CD14-positive monocyte (primary cell): ENCODE results near the gene SLC35A3. TPM values are rescaled to one million over a fixed set of nuclear protein-coding genes. Genes with fewer than 3 reads are reported as not detected.
A peak's percentile ranks its signal among the peaks of the same experiment; 100 is the strongest.

Experiments used
- DNase-seq, 3 donors: peaks; one replicate each; pipeline ENCODE4 v3.0.0-alpha.2; 2011 to 2022
- H2AFZ ChIP-seq: 2 replicates; pipeline ENCODE4 v1.6.0; 2012; ENCODE audit warnings: mild to moderate bottlenecking, low read depth, low read length, inconsistent platforms; ENCODE audit not compliant: insufficient read depth, poor library complexity, severe bottlenecking
- H3K27ac ChIP-seq, 2 donors: 1 replicate in 1 of 2; 2 replicates in 1 of 2; pipeline ENCODE4 v1.5.1; 2012 to 2013; ENCODE audit warnings: low read length in 2 of 2, control low read depth in 1 of 2, inconsistent platforms in 1 of 2, low read depth in 1 of 2, mild to moderate bottlenecking in 1 of 2
- H3K27me3 ChIP-seq, 2 donors: one replicate each; pipeline versions ENCODE4 v1.6.0 to v1.6.1; 2011 to 2013; ENCODE audit warnings: low read length in 2 of 2; ENCODE audit not compliant: control insufficient read depth in 2 of 2, insufficient read depth in 2 of 2
- H3K36me3 ChIP-seq, 2 donors: replicated peaks in 1 of 2; 1 replicate in 1 of 2; 2 replicates in 1 of 2; pipeline versions ENCODE4 v1.5.1 to v1.6.1; 2012 to 2013; ENCODE audit warnings: low read length in 2 of 2, control low read depth in 1 of 2, inconsistent platforms in 1 of 2, mild to moderate bottlenecking in 1 of 2; ENCODE audit not compliant: insufficient read depth in 2 of 2, control insufficient read depth in 1 of 2
- H3K4me1 ChIP-seq, 2 donors: 1 replicate in 1 of 2; 2 replicates in 1 of 2; pipeline versions ENCODE4 v1.5.1 to v1.6.1; 2012 to 2013; ENCODE audit warnings: low read length in 2 of 2, control low read depth in 1 of 2, inconsistent platforms in 1 of 2, mild to moderate bottlenecking in 1 of 2, moderate library complexity in 1 of 2; ENCODE audit not compliant: insufficient read depth in 2 of 2, control insufficient read depth in 1 of 2
- H3K4me2 ChIP-seq: replicated peaks from 2 replicates; pipeline ENCODE3; 2012; ENCODE audit warnings: low read length, moderate library complexity, mild to moderate bottlenecking; ENCODE audit not compliant: poor library complexity, severe bottlenecking; ENCODE audit errors: extremely low read depth
- H3K4me3 ChIP-seq, 3 experiments: fragments of 200-600 bp in 1 of 3; sonication (generic) in 1 of 3; replicated peaks in 1 of 3; 1 replicate in 2 of 3; 2 replicates in 1 of 3; pipeline ENCODE4 v1.5.1; 2011 to 2013; ENCODE audit warnings: low read length in 3 of 3, mild to moderate bottlenecking in 3 of 3, control low read depth in 2 of 3, low read depth in 2 of 3, inconsistent platforms in 1 of 3, moderate library complexity in 1 of 3
- H3K79me2 ChIP-seq: 2 replicates; pipeline ENCODE4 v1.6.0; 2012; ENCODE audit warnings: mild to moderate bottlenecking, control low read depth, inconsistent platforms, low read length, moderate library complexity; ENCODE audit not compliant: insufficient read depth
- H3K9ac ChIP-seq: 2 replicates; pipeline ENCODE4 v1.6.0; 2017; ENCODE audit warnings: low read length, mild to moderate bottlenecking; ENCODE audit not compliant: insufficient read depth, poor library complexity, severe bottlenecking
- H3K9me3 ChIP-seq, 2 donors: replicated peaks in 1 of 2; 1 replicate in 1 of 2; 2 replicates in 1 of 2; pipeline versions ENCODE4 v1.5.1 to v1.6.1; 2012 to 2013; ENCODE audit warnings: low read length in 2 of 2, control low read depth in 1 of 2; ENCODE audit not compliant: control insufficient read depth in 1 of 2, insufficient read depth in 1 of 2
- H4K20me1 ChIP-seq: 2 replicates; pipeline ENCODE4 v1.6.0; 2012; ENCODE audit warnings: mild to moderate bottlenecking, low read length, control low read depth, moderate library complexity; ENCODE audit not compliant: insufficient read depth
- H3K27ac Mint-ChIP-seq, 7 donors: one replicate each; pipeline ENCODE4 v1.8.0; 2020; ENCODE audit warnings: mild to moderate bottlenecking in 7 of 7, mixed read lengths in 7 of 7, moderate library complexity in 6 of 7, inconsistent platforms in 2 of 7
- H3K27me3 Mint-ChIP-seq, 3 donors: one replicate each; pipeline ENCODE4 v1.8.0; 2021 to 2022; ENCODE audit warnings: low read depth in 3 of 3, mild to moderate bottlenecking in 3 of 3, mixed read lengths in 3 of 3, moderate library complexity in 3 of 3, inconsistent platforms in 1 of 3
- H3K36me3 Mint-ChIP-seq, 2 donors: one replicate each; pipeline ENCODE4 v1.8.0; 2020; ENCODE audit warnings: mixed read lengths in 2 of 2, inconsistent platforms in 1 of 2, mild to moderate bottlenecking in 1 of 2
- H3K4me1 Mint-ChIP-seq: one replicate; pipeline ENCODE4 v1.8.0; 2020; ENCODE audit warnings: mild to moderate bottlenecking, mixed read lengths
- H3K4me3 Mint-ChIP-seq, 2 donors: one replicate each; pipeline ENCODE4 v1.8.0; 2020; ENCODE audit warnings: mild to moderate bottlenecking in 2 of 2, mixed read lengths in 2 of 2, moderate library complexity in 1 of 2
- H3K9me3 Mint-ChIP-seq, 7 donors: one replicate each; pipeline ENCODE4 v1.8.0; 2020 to 2022; ENCODE audit warnings: mixed read lengths in 7 of 7, mild to moderate bottlenecking in 6 of 7, moderate library complexity in 6 of 7, inconsistent platforms in 2 of 7
- WGBS: methylation state at CpG from one replicate; pipeline ENCODE4 v1.1.5; 2013; ENCODE audit warnings: missing lambda C conversion rate; ENCODE audit not compliant: insufficient coverage; 5-methylcytosine and 5-hydroxymethylcytosine counted together
- intact Hi-C, 2 donors: fragments of 100-400 bp; cut with micrococcal nuclease; formaldehyde crosslinking; loops; one replicate each; pipeline versions ENCODE4 v1.15.0 to v1.15.1; 2023
- polyA plus RNA-seq, 3 donors: library from polyadenylated mRNA; depleted of rRNA in 1 of 3; unstranded in 2 of 3; stranded (reverse) in 1 of 3; fragments of 300-500 nt in 2 of 3; fragments of >200 nt in 1 of 3; fragmentation: Illumina TruSeq in 2 of 3; gene quantifications; 1 replicate in 2 of 3; 2 replicates in 1 of 3; pipeline ENCODE4 v1.2.3, GENCODE V29; 2012 to 2021
- TF ChIP-seq, protein P1 (sequence below): fragments of 200-600 bp; IDR thresholded peaks from one replicate; pipeline ENCODE4 v1.8.0; 2022; ENCODE audit warnings: antibody characterized with exemption, mild to moderate bottlenecking

SLC35A3 gene
- polyA plus RNA-seq, 3 donors = 10.1 to 14.3 (median 13.0) TPM

DNA sequence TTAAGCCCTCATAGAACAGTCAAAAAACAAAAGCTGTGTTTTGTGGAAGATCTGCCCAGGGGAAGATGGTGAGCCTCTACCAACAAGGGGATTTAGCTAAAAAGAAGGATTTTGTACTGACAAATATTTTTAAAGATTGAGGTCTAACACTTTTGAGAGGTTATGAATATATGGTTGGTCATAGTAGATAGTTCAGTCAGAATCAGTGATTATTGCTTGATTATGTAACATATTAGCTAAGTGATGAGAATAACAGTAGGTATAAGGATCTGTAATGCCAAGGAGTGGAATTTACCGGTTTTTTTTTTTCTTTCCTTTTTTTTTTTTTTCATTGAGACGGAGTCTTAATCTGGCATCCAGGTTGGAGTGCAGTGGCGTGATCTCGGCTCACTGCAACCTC, 83.9 kb downstream of the SLC35A3 start:
- no peak for DNase-seq
- no peak overlapping the region for H3K27ac Mint-ChIP-seq
- H3K4me2 ChIP-seq = no peak overlapping the region
- H3K4me1 Mint-ChIP-seq = peaks cover 24% of the 10 kb centered on the region
- 86% methylated on average over 1 of the region's 4 CpGs for WGBS
- intact Hi-C loops = no loop called here
- H3K4me1 ChIP-seq = peaks cover 20 to 32% of the 10 kb centered on the region in 2 donors
- no peak overlapping the region for H3K4me3 Mint-ChIP-seq
- no peaks in the 10 kb centered on the region for H3K27me3 Mint-ChIP-seq
- peaks cover 89% of the 10 kb centered on the region for H4K20me1 ChIP-seq
- H3K9ac ChIP-seq = no peak overlapping the region
- H3K9me3 ChIP-seq = no peaks in the 10 kb centered on the region
- TF ChIP-seq, protein P1, sequence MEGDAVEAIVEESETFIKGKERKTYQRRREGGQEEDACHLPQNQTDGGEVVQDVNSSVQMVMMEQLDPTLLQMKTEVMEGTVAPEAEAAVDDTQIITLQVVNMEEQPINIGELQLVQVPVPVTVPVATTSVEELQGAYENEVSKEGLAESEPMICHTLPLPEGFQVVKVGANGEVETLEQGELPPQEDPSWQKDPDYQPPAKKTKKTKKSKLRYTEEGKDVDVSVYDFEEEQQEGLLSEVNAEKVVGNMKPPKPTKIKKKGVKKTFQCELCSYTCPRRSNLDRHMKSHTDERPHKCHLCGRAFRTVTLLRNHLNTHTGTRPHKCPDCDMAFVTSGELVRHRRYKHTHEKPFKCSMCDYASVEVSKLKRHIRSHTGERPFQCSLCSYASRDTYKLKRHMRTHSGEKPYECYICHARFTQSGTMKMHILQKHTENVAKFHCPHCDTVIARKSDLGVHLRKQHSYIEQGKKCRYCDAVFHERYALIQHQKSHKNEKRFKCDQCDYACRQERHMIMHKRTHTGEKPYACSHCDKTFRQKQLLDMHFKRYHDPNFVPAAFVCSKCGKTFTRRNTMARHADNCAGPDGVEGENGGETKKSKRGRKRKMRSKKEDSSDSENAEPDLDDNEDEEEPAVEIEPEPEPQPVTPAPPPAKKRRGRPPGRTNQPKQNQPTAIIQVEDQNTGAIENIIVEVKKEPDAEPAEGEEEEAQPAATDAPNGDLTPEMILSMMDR = no peak
- H3K27ac ChIP-seq = peak overlapping the region in 1 of 2 donors; percentile 55
- peaks cover 17 to 49% of the 10 kb centered on the region in 2 donors for H3K36me3 ChIP-seq
- no peak overlapping the region for H3K4me3 ChIP-seq
- H3K79me2 ChIP-seq = peaks cover 94% of the 10 kb centered on the region
- H3K9me3 Mint-ChIP-seq = no peaks in the 10 kb centered on the region
- peaks cover 31 to 36% of the 10 kb centered on the region in 2 donors for H3K36me3 Mint-ChIP-seq
- H3K27me3 ChIP-seq = no peaks in the 10 kb centered on the region
- H2AFZ ChIP-seq = no peak overlapping the region

DNA sequence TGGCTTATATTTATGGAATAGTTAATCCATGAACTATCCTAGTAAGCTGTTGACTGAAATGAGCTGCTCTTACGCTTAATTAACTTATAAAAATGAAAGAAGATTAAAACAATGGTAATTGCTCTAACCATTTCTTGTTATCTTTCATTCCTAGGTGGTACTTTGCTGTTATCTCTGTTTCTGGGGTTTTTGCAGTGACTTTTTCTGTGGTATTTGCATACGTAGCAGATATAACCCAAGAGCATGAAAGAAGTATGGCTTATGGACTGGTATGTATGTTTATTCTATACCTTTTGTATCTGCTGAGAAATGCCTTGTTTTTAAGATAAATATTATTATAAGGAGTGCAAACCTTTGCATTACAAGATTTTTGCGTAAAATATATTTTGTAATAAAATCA, 91.9 kb downstream of the SLC35A3 start:
- no peak overlapping the region for H3K4me3 ChIP-seq
- H3K9me3 Mint-ChIP-seq = no peaks in the 10 kb centered on the region
- H3K27ac ChIP-seq = no peak overlapping the region
- no peak overlapping the region for H3K27ac Mint-ChIP-seq
- H3K4me3 Mint-ChIP-seq = no peak overlapping the region
- DNase-seq = no peak
- H3K9me3 ChIP-seq = no peaks in the 10 kb centered on the region
- WGBS = no CpG with 5 or more reads among the region's 3 CpGs
- H4K20me1 ChIP-seq = peaks cover 50% of the 10 kb centered on the region
- TF ChIP-seq, protein P1 = no peak
- no peak overlapping the region for H3K9ac ChIP-seq
- no peak overlapping the region for H2AFZ ChIP-seq
- no peak overlapping the region for H3K4me2 ChIP-seq
- peaks cover 72 to 93% of the 10 kb centered on the region in 2 donors for H3K36me3 ChIP-seq
- H3K27me3 Mint-ChIP-seq = no peaks in the 10 kb centered on the region
- H3K36me3 Mint-ChIP-seq = peaks cover 60 to 72% of the 10 kb centered on the region in 2 donors
- peaks cover 10% of the 10 kb centered on the region for H3K4me1 Mint-ChIP-seq
- no peaks in the 10 kb centered on the region for H3K27me3 ChIP-seq
- intact Hi-C loops = no loop called here
- H3K4me1 ChIP-seq = no peaks in the 10 kb centered on the region
- H3K79me2 ChIP-seq = peaks cover 37% of the 10 kb centered on the region
